Heart left ventricle (tissue), 16 donors: Measurements from ENCODE around the gene LHFPL4. TPM values are rescaled to one million over a fixed set of nuclear protein-coding genes. Genes with fewer than 3 reads are reported as not detected.
A peak's percentile ranks its signal among the peaks of the same experiment; 100 is the strongest.
"Not testable (repeated sequence)": the region's sequence is repeated elsewhere in the genome, so short reads cannot be mapped to it uniquely, and the experiment has no call there.

ENCODE experiments used
- ATAC-seq, 4 donors: fragments of 200-7000 bp; cut with Tn5 transposase; one replicate each; pipeline ENCODE4 v1.9.1; 2020 to 2022; ENCODE audit warnings: moderate library complexity in 4 of 4, mild to moderate bottlenecking in 3 of 4, moderate number of reproducible peaks in 1 of 4
- DNase-seq, 5 donors: peaks; one replicate each; pipeline ENCODE4 v3.0.0-alpha.2; 2020
- H3K27ac ChIP-seq, 12 donors: fragments of 200-600 bp; sonication (generic) in 4 of 12; one replicate each; pipeline versions ENCODE4 v1.5.0 to v1.8.0; 2016 to 2022; ENCODE audit warnings: mild to moderate bottlenecking in 2 of 12
- H3K27me3 ChIP-seq, 9 donors: fragments of 200-600 bp; sonication (generic) in 2 of 9; one replicate each; pipeline versions ENCODE4 v1.5.1 to v1.8.0; 2016 to 2022; ENCODE audit warnings: mild to moderate bottlenecking in 3 of 9
- H3K36me3 ChIP-seq, 9 donors: fragments of 200-600 bp; sonication (generic) in 2 of 9; one replicate each; pipeline versions ENCODE4 v1.5.0 to v1.8.0; 2018 to 2022; ENCODE audit warnings: mild to moderate bottlenecking in 2 of 9
- H3K4me1 ChIP-seq, 12 donors: fragments of 200-600 bp; sonication (generic) in 4 of 12; one replicate each; pipeline versions ENCODE4 v1.5.0 to v1.8.0; 2016 to 2022; ENCODE audit warnings: mild to moderate bottlenecking in 3 of 12
- H3K4me3 ChIP-seq, 12 donors: fragments of 200-600 bp; sonication (generic) in 4 of 12; one replicate each; pipeline versions ENCODE4 v1.5.0 to v1.8.0; 2017 to 2022; ENCODE audit warnings: mild to moderate bottlenecking in 9 of 12, moderate library complexity in 4 of 12
- H3K9me3 ChIP-seq, 12 donors: fragments of 200-600 bp; sonication (generic) in 4 of 12; one replicate each; pipeline versions ENCODE4 v1.5.0 to v1.8.0; 2016 to 2022; ENCODE audit warnings: mild to moderate bottlenecking in 1 of 12
- CTCF ChIP-seq, 12 donors: fragments of 200-600 bp; sonication (generic) in 4 of 12; IDR thresholded peaks; one replicate each; pipeline versions ENCODE4 v1.5.0 to v1.8.0; 2018 to 2022; ENCODE audit warnings: antibody characterized with exemption in 12 of 12, mild to moderate bottlenecking in 5 of 12
- POLR2A ChIP-seq, 2 donors: fragments of 450-650 bp; IDR thresholded peaks; one replicate each; pipeline ENCODE4 v1.6.1; 2017; ENCODE audit warnings: antibody characterized with exemption in 2 of 2, mild to moderate bottlenecking in 2 of 2, moderate library complexity in 2 of 2
- WGBS, 4 donors: extraction: QIAGEN DNeasy Blood & Tissue Kit in 2 of 4; methylation state at CpG; one replicate each; pipeline versions ENCODE4 v1.1.5 to v1.1.7; 2013 to 2018; 5-methylcytosine and 5-hydroxymethylcytosine counted together
- intact Hi-C, 10 donors: fragments of 100-400 bp; cut with DNase I; formaldehyde crosslinking; loops; one replicate each; pipeline versions ENCODE4 v1.11.1 to v1.14.2; 2022
- polyA plus RNA-seq, 2 donors: library from polyadenylated mRNA; stranded (reverse); fragments of 200-250 nt; gene quantifications; one replicate each; pipeline ENCODE4 v1.2.3, GENCODE V29; 2013
- total RNA-seq, 9 donors: library from RNA; depleted of rRNA in 2 of 9; stranded (reverse); fragments of >200 nt in 2 of 9; fragmentation: NEBNext Ultra II Directional in 3 of 9; extraction: Animal tissue kit (Norgen Biotek cat#: 25700) in 3 of 9; gene quantifications; one replicate each; pipeline versions ENCODE4 v1.1.0 to v1.2.4, GENCODE V29; 2016 to 2023
- donor health status: ischemic (EF 13 %, LVEDD 7.1; RV severe dilation, severe dysfunction).
- donor health status: healthy with polysubstance abuse.
- donor health status: DM: no; HTN: yes; CAD: no.
- donor health status: DM: no; HTN: no; CAD: no.
- donor health status: ischemic (EF 25% LVEDD 6.9; RV normal size, moderate dysfunction).
- donor health status: ischemic (EF 25% LVEDD 5.7; RV mildly dilated, moderate dysfunction).
- donor health status: healthy.
- donor health status: DM: yes; HTN: yes; CAD: no.
- donor health status: ischemic (EF 35%, LVEDD 5.7; RV mildly dilated, moderate dysfunction).
- donor health status: nonischemic (EF 11% LVEDD 7.7; RV severe dilation, severe dysfunction).
- donor health status: DM: yes; HTN: yes; CAD: no.
- donor health status: PGD.
- donor health status: ischemic (EF 29% LVEDD 5.4; RV normal size, mild dysfunction).
- donor health status: nonischemic (EF 23%, LVEDD 6.1; RV moderate dilation, normal function).

Gene LHFPL4
- total and polyA plus RNA-seq, 11 donors = 0.08 TPM; not detected in 10

- no peak for DNase-seq
- H3K36me3 ChIP-seq = no peaks in the 10 kb centered on the region
- H3K9me3 ChIP-seq = peaks cover 0 to 21% (median 8%) of the 10 kb centered on the region in 12 donors
- intact Hi-C loops = no loop called here
- no peak overlapping the region for H3K4me3 ChIP-seq
- WGBS, 4 donors = 74 to 89% (median 82%) methylated on average over 1 of the region's 1 CpG
- no peaks in the 10 kb centered on the region for H3K4me1 ChIP-seq
- TF ChIP-seq POLR2A (IDR thresholded peaks at IDR 0.05) (no peak), CTCF (IDR thresholded peaks at IDR 0.05) (no peak)
- H3K27me3 ChIP-seq = peaks cover 0 to 15% (median 0%) of the 10 kb centered on the region in 9 donors
- ATAC-seq = no peak
- H3K27ac ChIP-seq = no peak overlapping the region
These were observed 15.4 kb upstream of the LHFPL4 start for GRCh38 chr3:9569054-9569453.

- peaks cover 0 to 23% (median 8%) of the 10 kb centered on the region in 12 donors for H3K9me3 ChIP-seq
- H3K36me3 ChIP-seq = no peaks in the 10 kb centered on the region
- H3K4me1 ChIP-seq = no peaks in the 10 kb centered on the region
- DNase-seq (no peak), ATAC-seq (no peak)
- H3K4me3 ChIP-seq = no peak overlapping the region
- intact Hi-C loops = no loop called here
- WGBS, 4 donors = 86 to 91% (median 87%) methylated on average over 2 of the region's 2 CpGs
- TF ChIP-seq CTCF (IDR thresholded peaks at IDR 0.05) (no peak), POLR2A (IDR thresholded peaks at IDR 0.05) (no peak)
- H3K27ac ChIP-seq = no peak overlapping the region
- peaks cover 0 to 2% (median 0%) of the 10 kb centered on the region in 9 donors for H3K27me3 ChIP-seq
These were observed 11.7 kb upstream of the LHFPL4 start for GRCh38 chr3:9565316-9565715.

- intact Hi-C loops = no loop called here
- no peak for TF ChIP-seq CTCF (IDR thresholded peaks at IDR 0.05)
- TF ChIP-seq POLR2A (IDR thresholded peaks at IDR 0.05) = no peak
- DNase-seq = no peak
- H3K27me3 ChIP-seq = no peaks in the 10 kb centered on the region
- no peak for ATAC-seq
- no peaks in the 10 kb centered on the region for H3K4me1 ChIP-seq
- 68 to 77% (median 75%) methylated on average over 5 of the region's 5 CpGs for WGBS, 4 donors
- no peak overlapping the region for H3K4me3 ChIP-seq
- H3K9me3 ChIP-seq = peaks cover 0 to 23% (median 8%) of the 10 kb centered on the region in 12 donors
- H3K27ac ChIP-seq = no peak overlapping the region
- no peaks in the 10 kb centered on the region for H3K36me3 ChIP-seq
These were observed 10.2 kb upstream of the LHFPL4 start for GRCh38 chr3:9563851-9564250.

GRCh38 chr3:9560056-9560455 is 6.4 kb upstream of the LHFPL4 start:
- H3K4me1 ChIP-seq, ATAC-seq, H3K27ac ChIP-seq, H3K27me3 ChIP-seq, H3K4me3 ChIP-seq, H3K9me3 ChIP-seq, DNase-seq, H3K36me3 ChIP-seq: not testable (repeated sequence)
- 95 to 97% (median 96%) methylated on average over 6 to 24 of the region's 24 CpGs for WGBS, 4 donors
- intact Hi-C loops = loop anchor here in 1 of 10 donors (2.0 kb wide), 1 partner anchor 47 kb away; no protein-coding TSS in a partner anchor

GRCh38 chr3:9553948-9554513 is 409 bp upstream of the LHFPL4 start:
- intact Hi-C loops = no loop called here
- peaks cover 0 to 10% (median 0%) of the 10 kb centered on the region in 12 donors for H3K4me1 ChIP-seq
- H3K27ac ChIP-seq = no peak overlapping the region
- WGBS, 4 donors = 23 to 25% (median 24%) methylated on average over 12 of the region's 12 CpGs
- ATAC-seq (no peak), DNase-seq (no peak)
- peaks cover 10 to 65% (median 32%) of the 10 kb centered on the region in 9 donors for H3K27me3 ChIP-seq
- no peaks in the 10 kb centered on the region for H3K9me3 ChIP-seq
- peak overlapping the region in 1 of 12 donors; percentile 14 for H3K4me3 ChIP-seq
- TF ChIP-seq CTCF (IDR thresholded peaks at IDR 0.05) (no peak), POLR2A (IDR thresholded peaks at IDR 0.05) (no peak)
- no peaks in the 10 kb centered on the region for H3K36me3 ChIP-seq
